Measurements from ENCODE around the gene XKR7.
A peak's percentile ranks its signal among the peaks of the same experiment; 100 is the strongest.

The XKR7 gene

GRCh38 chr20:31984981-31985471, 17.1 kb downstream of the XKR7 start:
- no peak for DNase-seq

DNA sequence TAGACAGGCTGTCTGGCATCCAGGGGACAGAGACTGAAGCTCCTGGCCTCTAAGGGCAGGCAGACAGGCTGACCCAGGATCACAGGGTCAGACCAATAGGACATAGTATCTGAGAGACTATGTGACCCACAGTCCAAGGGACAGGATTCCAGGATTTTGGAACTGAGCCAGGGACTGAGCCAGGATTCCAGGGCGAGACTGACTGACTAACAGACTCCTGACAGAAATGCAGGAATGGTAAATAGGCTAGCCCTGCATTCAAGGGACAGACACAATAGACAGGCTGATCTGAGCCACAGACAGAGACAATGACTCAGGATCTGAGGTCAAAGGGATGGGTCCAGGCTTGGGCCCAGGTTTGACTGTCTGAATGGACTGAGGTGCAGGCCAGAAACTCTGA, 19.8 kb downstream of the XKR7 start:
- no peak for DNase-seq

DNA sequence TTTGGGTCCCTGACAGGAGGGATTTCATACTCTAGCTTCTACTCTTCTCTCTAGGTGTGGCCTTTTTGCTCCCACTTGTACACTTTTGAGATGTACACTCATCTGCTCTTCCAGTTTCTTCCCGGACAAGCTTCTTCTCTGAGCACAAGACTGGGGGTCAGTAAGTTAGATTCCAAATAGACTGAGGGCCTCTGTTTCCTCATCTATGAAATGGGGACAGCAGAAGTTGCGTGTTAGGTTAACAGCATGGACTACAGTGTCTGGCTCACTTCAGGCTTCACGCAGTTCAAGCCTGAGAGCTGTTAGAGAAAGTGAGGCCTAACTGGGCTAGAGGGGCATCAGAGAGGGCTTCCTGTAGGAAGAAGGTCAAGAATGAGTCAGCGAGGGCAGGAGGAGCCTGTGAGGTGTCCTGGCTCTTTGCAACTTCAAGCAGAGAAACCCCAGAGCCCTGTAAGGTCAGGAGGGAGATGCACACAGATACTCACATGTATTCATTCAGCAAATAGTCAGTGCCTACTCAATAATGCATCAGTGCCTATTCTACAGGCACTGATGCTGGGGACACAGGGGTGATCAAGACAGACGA, 20.6 kb downstream of the XKR7 start:
- no peak for DNase-seq

DNA sequence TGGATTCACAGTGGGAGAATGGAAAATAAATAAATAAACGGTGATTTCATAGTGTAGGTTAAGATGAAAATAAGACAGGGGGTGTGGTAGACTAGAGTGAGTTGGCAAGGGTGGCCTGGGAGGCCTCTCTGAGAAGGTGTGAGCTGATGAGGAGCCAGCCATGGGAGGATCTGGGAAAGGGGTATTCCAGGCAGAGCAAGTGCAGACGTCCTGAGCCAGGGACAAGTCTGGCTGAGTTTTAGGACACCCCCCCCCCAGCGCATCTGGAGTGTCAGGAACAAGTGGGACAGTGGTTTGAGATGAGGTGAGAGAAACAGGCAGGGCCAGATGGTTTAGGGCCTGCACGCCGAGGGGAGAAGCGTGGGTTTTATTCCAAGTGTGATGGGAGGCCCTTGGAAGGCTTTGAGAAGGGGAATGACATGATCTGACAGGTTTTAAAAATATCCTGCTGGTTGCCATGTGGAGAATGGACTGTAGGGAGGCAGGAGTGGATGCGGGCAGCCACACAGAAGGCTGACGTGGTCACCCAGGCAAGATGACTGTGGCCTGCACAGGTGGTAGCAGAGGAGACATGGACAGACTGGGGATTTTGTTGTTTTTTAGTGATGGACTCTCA, 21.2 kb downstream of the XKR7 start:
- DNase-seq = no peak

GRCh38 chr20:31990641-31991338, 22.8 kb downstream of the XKR7 start:
- DNase-seq = no peak

DNA sequence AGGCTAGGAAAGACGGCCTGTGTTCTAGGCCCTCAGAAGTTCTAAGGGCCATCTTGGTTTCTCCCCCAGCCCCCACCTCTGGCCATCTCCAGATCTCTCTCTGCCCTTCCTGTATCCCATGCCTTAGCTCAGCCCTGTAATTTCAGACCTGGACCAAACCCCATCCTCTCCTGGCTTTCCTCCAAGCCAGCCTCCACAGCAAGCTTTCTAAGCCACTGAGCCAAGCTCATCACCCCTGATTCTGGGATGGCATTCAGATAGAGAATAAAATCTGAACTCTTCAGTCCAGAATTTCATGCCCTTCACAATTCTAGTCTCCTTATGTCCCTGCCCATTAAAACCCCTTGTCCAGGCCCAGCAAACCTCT, 23.4 kb downstream of the XKR7 start:
- no peak for DNase-seq

GRCh38 chr20:31992086-31992485, 24.1 kb downstream of the XKR7 start:
- no peak for DNase-seq

- no peak for DNase-seq
These were observed 29.0 kb downstream of the XKR7 start for GRCh38 chr20:31996996-31997395.

GRCh38 chr20:31998246-31998645, 30.3 kb downstream of the XKR7 start:
- DNase-seq = no peak

GRCh38 chr20:32003325-32003724, 35.4 kb downstream of the XKR7 start:
- DNase-seq = no peak

DNA sequence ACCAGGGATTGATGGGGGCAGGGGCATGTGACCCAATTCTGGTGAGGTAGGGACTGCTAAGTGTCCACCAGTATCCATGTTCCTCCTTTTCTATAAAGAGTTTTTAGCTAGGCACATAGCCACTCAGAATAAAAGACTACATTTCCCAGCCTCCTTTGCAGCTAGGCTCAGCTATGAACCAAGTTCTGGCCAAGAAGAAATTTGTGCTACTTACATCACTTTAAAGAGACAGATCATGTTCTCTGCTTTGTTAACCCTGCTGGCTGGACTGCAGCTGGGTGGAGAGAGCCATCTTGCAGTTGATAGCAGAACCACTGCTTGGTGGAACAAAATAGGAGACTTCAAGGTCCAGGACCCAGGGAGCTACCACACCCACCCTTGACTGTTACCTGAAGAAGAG, 37.0 kb downstream of the XKR7 start:
- no peak for DNase-seq

DNA sequence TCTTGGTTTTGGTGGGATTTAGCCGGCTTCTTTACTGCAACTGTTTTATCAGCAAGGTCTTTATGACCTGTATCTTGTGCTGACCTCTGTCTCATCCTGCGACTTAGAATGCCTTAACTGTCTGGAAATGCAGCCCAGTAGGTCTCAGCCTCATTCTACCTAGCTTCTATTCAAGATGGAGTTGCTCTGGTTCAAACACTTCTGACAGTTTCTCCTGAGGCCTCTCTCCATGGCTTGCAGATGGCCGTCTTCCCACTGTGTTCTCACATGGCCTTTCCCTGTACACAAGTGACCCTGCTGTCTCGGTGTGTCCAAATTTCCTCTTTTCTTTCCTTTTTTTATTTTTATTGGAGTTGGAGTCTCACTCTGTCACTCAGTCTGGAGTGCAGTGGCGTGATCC, 38.1 kb downstream of the XKR7 start:
- DNase-seq = no peak

DNA sequence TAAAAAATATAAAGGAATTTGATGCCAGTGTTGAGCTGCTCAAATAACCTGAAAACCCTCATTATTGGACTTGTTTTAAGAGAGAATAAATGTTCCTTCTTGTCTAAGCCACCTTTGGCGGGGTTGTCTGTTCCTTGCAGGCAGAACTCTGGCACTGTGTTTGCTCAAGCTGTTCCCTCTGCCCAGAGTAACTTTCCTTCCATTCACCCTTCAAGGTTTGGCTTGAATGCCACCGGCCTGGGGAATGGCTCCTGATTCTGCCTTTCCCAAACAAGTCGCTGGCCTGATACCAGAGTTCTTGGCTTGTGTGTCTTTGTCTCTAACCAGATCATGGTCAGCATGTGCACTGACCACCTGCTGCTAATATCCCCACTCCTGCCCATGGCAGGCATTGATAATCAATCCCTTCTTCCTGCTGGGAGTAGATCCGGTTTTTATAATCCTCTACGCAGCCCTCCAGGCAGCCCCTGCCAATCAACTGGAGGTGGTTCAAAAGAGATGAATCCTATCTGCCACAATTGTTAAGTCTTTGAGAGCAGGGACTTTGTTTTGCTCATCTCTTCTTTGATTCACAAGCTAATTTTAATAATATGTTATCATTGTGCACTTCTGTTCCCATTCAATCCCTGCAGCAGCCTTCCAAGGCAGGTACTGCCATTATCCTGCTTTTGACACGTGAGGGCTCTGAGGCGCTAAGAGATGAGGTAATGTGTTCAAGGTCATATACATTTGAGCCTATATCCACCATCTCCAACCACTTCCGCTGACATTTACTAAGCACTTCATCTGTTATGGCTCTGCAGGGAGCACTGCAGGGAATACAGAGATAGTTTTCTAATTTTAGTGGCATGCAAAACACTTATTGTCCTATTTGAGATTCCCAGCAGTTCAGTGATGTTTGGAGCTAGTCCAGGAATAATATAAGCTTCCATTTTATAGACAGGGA, 39.2 kb downstream of the XKR7 start:
- DNase-seq = no peak

GRCh38 chr20:32007787-32008616, 40.1 kb downstream of the XKR7 start:
- DNase-seq = peak; percentile 73

DNA sequence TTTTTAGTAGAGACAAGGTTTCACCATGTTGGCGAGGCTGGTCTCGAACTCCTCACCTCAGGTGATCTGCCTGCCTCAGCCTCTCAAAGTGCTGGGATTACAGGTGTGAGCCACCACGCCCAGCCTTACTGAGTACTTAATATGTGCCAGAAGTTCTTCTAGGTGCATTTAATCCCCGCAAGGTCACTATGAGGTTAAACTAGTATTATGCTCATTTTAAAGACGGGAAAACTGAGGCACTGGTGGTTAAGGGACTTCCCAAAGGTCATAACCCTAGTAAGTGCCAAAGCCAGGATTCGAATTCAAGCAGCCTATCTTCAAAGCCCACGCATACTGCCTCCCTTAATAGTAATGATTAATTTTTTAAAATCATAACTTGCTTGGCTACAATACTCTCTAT, 41.6 kb downstream of the XKR7 start:
- no peak for DNase-seq

DNA sequence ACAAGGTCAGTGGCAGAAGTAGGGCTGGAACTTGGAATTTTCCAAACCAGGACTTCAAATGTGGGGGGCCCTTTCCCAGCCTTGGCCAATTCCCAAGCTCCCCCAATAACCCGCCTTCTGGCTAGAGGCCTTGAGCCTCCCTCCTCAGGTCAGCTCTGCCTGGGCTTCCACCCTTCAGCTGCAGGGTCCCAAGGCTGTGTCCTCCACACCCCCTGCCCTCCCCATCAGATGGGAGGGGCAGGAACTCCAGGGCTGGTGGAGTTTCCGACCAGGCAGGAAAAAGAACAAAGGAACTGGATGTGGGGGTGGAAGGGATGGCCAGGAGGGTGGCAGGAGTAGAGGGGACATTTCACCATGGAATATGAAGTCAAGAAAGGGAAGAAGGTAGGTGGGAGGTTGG, 42.1 kb downstream of the XKR7 start, which contains the start of gene CCM2L:
Gene CCM2L (plus strand): TSS at position 338 of the 400 bp plus-strand sequence. CDS start 17 bp downstream, at position 355.
- no peak for DNase-seq

GRCh38 chr20:32010666-32011065, 42.7 kb downstream of the XKR7 start:
- DNase-seq = no peak

GRCh38 chr20:32012159-32012688, 44.3 kb downstream of the XKR7 start:
- DNase-seq = no peak

GRCh38 chr20:32013326-32013725, 45.4 kb downstream of the XKR7 start:
- DNase-seq = no peak

DNA sequence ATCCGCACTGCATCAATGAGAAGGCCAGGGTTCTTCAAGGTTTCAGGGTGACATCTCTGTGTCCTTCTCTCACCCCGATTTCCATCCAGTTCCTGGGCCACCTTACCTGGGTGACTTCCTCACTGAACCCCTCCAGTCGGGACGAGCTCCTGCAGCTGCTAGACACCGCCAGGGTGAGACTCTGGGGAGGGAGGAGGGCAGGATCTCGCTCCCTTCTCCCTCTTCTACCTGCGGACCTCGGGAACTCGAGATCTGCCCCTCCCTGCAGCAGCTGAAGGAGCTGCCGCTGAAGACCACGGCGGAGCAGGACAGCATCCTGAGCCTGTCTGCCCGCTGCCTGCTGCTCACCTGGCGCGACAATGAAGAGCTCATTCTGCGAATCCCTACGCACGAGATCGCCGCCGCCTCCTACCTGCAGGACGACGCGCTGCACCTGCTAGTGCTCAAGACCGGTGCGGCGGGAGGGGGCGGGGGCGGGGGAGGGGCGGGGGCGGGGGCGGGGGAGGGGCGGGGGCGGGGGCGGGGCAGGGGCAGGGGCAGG, 49.8 kb downstream of the XKR7 start:
- DNase-seq = no peak

- no peak for DNase-seq
These were observed 50.6 kb downstream of the XKR7 start for GRCh38 chr20:32018269-32019155.

All from GDM1 (cell line).